GM10847 (cell line): ENCODE data around the gene TRAF2.
A peak's percentile ranks its signal among the peaks of the same experiment; 100 is the strongest.

ENCODE experiments used
- POLR2A ChIP-seq: IDR thresholded peaks from 2 replicates; pipeline ENCODE4 v1.6.1; 2011; ENCODE audit not compliant: insufficient read length; ENCODE audit errors: extremely low read depth

TRAF2 gene

GRCh38 chr9:136901516-136902258, 15.4 kb downstream of the TRAF2 start:
- TF ChIP-seq POLR2A = peak; percentile 44

DNA sequence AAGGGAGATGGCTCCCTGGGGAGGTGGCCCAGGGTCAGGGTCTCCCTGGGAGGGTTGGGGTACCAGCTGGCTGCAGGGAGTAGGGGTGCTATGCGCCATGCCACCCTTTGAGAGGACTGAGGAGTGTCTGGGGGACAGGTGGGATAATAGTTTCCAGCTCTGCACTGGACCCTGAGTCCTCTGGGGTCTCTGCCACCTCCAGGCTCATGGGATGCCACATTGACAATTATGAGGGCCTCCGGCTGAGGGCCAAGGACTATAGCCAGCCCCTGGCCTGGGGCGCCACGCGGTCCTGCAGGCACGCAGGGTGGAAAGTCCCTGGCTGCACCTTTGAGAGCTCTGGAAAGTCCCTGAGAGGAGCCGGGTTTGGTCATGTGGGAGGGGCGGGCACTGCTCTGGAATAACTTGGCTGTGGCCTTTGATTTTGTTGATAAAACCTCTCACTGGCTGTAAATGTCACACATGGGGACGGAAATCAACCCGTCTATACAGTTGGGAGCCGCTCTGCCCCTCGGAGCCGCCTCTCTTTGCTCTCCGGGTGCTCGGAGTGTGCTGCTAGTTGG, 16.0 kb downstream of the TRAF2 start:
- TF ChIP-seq POLR2A = peak; percentile 19

DNA sequence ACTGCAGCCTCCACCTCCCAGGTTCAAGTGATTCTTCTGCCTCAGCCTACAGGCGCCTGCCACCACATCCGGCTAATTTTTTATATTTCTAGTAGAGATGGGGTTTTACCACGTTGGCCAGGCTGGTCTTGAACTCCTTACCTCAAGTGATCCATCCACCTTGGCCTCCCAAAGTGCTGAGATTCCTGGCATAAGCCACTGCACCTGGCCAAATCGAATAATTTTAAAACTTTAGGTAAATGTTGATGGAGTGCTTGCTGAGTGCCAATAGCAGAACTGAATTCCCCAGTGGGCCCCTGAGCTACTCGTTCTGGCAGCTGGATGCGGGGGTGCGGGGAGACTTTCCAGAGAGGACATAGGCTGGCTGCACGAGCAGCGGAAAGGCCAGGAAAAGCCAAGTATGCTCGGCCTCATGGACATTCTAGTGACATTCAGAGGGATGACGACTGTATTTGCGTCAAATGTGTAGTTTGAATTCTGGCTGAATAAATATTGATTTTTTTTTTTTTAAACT, 16.8 kb downstream of the TRAF2 start:
- no peak for TF ChIP-seq POLR2A

DNA sequence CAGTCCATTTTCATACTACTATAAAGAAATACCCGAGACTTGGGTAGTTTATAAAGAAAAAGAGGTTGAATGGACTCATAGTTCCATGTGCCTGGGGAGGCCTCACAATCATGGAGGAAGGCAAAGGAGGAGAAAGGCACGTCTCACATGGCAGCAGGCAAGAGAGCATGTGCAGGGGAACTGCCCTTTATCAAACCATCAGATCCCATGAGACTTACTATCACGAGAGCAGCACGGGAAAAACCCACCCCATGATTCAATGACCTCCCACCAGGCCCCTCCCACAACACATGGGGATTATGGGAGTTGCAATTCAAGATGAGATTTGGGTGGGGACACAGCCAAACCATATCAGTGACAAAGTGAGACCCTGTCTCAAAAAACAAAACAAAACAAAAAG, 19.9 kb downstream of the TRAF2 start:
- TF ChIP-seq POLR2A = no peak

GRCh38 chr9:136907011-136907914, 20.9 kb downstream of the TRAF2 start:
- TF ChIP-seq POLR2A = no peak

GRCh38 chr9:136910197-136910900, 24.0 kb downstream of the TRAF2 start:
- TF ChIP-seq POLR2A = no peak

DNA sequence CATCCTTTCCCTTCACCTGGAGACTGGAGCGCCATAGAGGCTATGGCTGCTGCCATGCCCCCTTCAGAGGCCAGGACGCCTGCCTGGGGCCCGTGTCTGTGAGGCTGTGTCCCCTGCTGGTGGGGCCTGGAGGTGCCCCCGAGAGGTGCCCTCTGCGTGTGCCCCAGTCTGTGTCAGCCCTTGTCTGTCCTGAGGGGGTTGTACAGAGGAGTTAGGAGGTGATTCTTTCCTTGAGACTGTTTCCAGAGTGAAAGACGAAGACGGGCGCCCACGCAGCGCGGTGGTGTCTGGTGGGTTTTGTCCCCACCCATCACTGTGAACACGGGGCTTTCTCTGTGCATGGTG, 24.6 kb downstream of the TRAF2 start:
- TF ChIP-seq POLR2A = no peak

- TF ChIP-seq POLR2A = no peak
Measured at GRCh38 chr9:136913701-136914438, 27.6 kb downstream of the TRAF2 start.

DNA sequence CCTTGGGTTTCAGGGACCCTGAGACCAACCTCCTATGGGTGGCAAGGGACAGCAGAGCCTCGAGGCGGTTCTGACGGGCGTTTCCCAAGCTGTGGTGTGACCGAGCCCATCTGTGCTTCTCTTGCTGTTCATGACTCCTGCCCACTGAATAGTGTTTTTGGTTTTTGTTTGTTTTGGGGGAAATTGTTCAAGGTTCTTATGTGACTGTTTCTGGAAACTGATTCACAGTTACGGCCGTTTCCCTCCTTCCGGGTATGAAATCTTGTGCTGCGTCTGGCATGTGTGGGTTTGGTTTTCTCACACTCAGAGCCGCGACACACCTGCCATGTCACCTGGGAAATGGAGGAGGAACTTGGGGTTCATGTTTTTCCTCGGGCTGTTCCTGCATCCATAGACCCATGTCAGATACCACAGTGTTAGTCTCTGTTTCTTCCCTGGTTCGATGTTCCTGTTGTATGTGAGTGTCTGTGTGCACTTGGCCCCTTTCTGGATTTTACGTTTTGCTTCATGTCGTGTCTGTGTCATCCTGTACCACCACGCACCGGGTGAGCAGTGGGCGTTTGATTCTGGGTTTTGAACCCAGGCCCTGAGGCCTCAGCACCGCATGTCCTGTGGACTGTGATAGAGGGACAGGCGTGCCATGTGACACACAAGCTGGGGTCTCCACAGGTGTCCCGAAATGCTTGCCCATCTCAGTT, 29.5 kb downstream of the TRAF2 start:
- TF ChIP-seq POLR2A = no peak

GRCh38 chr9:136916330-136917184, 30.2 kb downstream of the TRAF2 start:
- TF ChIP-seq POLR2A = no peak

GRCh38 chr9:136917902-136918301, 31.6 kb downstream of the TRAF2 start:
- no peak for TF ChIP-seq POLR2A

- no peak for TF ChIP-seq POLR2A
Measured at GRCh38 chr9:136920069-136920468, 33.8 kb downstream of the TRAF2 start.

DNA sequence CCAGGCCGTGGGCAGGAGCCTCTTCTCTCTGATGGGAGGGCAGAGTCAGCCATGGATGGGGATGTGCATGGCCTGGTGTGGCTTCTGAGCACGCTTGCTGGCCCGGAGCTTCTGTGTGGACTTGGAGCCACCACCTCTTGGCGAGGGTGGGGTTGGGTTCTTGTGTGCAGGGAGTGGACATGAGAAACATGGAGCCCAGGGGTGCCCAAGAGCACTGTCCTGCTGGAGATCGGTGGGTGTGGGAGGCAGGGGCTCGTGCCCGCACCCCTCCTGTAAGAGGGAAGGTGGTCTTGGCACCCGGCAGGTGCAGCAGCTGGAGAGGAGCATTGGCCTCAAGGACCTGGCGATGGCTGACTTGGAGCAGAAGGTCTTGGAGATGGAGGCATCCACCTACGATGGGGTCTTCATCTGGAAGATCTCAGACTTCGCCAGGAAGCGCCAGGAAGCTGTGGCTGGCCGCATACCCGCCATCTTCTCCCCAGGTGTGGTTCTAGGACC, 34.5 kb downstream of the TRAF2 start:
- no peak for TF ChIP-seq POLR2A
